Measurements from ENCODE around the gene CYTH4.

- TF ChIP-seq CTCF (IDR thresholded peaks at IDR 0.05) (no peak), POLR2AphosphoS5 (IDR thresholded peaks at IDR 0.05) (no peak)
Observed at GRCh38 chr22:37313376-37314314, 31.3 kb downstream of the CYTH4 start.
